Uterus (tissue), 4 donors: ENCODE data around the gene SHQ1. TPM values are rescaled to one million over a fixed set of nuclear protein-coding genes. Genes with fewer than 3 reads are reported as not detected.
A peak's percentile ranks its signal among the peaks of the same experiment; 100 is the strongest.

Experiments
- DNase-seq, 2 donors: peaks; one replicate each; pipeline ENCODE4 v3.0.0-alpha.2; 2019 to 2020
- H3K27ac ChIP-seq, 2 donors: fragments of 200-600 bp; sonication (generic); 1 replicate in 1 of 2; 2 replicates in 1 of 2; pipeline ENCODE4 v1.5.1; 2016 to 2018
- H3K27me3 ChIP-seq, 2 donors: fragments of 200-600 bp; sonication (generic); one replicate each; pipeline ENCODE4 v1.5.1; 2018 to 2019; ENCODE audit warnings: control low read depth in 1 of 2
- H3K36me3 ChIP-seq, 2 donors: fragments of 200-600 bp; sonication (generic); one replicate each; pipeline ENCODE4 v1.5.1; 2019; ENCODE audit warnings: control low read depth in 1 of 2
- H3K4me1 ChIP-seq, 2 donors: fragments of 200-600 bp; sonication (generic); one replicate each; pipeline ENCODE4 v1.5.1; 2018 to 2019; ENCODE audit warnings: control low read depth in 1 of 2
- H3K4me3 ChIP-seq, 2 donors: fragments of 200-600 bp; sonication (generic); 1 replicate in 1 of 2; 2 replicates in 1 of 2; pipeline ENCODE4 v1.5.1; 2018 to 2019; ENCODE audit warnings: mild to moderate bottlenecking in 1 of 2
- H3K9me3 ChIP-seq, 2 donors: fragments of 200-600 bp; sonication (generic); one replicate each; pipeline ENCODE4 v1.5.1; 2019; ENCODE audit warnings: control low read depth in 1 of 2
- POLR2A ChIP-seq, 2 donors: fragments of 450-650 bp; IDR thresholded peaks; one replicate each; pipeline ENCODE4 v1.6.1; 2016; ENCODE audit warnings: antibody characterized with exemption in 2 of 2, mild to moderate bottlenecking in 1 of 2, moderate library complexity in 1 of 2
- intact Hi-C: fragments of 100-400 bp; cut with DNase I; formaldehyde crosslinking; loops from one replicate; pipeline ENCODE4 v1.15.1; 2023; ENCODE audit warnings: low total_unique reads
- total RNA-seq, 4 donors: library from RNA; depleted of rRNA in 3 of 4; stranded (reverse); fragments of >200 nt in 3 of 4; gene quantifications; one replicate each; pipeline versions ENCODE4 v1.1.0 to v1.2.4, GENCODE V29; 2014 to 2023
- TF ChIP-seq, protein P1 (sequence below), 4 experiments: fragments of 200-600 bp in 2 of 4; fragments of 450-650 bp in 2 of 4; sonication (generic) in 2 of 4; IDR thresholded peaks; one replicate each; pipeline ENCODE4 v1.5.1; 2016 to 2019; ENCODE audit warnings: antibody characterized with exemption in 4 of 4, mild to moderate bottlenecking in 2 of 4, moderate library complexity in 1 of 4
- donor health status: DM: yes; HTN: yes; CAD: no.

SHQ1 gene
- total RNA-seq, 4 donors from 2014 or later, result 8.2 to 30.9 (median 19.2) TPM

DNA sequence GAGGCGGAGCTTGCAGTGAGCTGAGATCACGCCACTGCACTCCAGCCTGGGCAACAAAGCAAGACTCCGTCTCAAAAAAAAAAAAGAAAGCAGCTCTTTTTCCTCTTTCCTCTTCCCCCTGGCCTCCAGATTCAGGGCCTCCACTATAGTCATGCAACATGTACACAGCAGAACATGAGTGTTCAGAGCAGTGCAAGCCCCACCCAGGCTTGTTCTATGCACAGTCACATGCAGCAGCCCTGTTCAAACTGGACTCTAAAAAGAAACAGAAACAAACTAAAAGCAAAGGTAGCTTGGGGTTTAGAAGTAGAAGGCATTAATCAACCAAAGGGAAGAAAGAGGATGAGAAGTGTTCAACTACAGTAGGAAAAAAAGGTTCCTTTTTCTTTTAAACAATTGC is 11.8 kb downstream of the SHQ1 start:
- no peak for DNase-seq
- intact Hi-C loops, result no loop called here
- Histone ChIP-seq H3K4me3 (no peak overlapping the region), H3K36me3 (no peaks in the 10 kb centered on the region), H3K27me3 (no peaks in the 10 kb centered on the region), H3K27ac (no peak overlapping the region), H3K9me3 (no peaks in the 10 kb centered on the region), H3K4me1 (no peaks in the 10 kb centered on the region)
- TF ChIP-seq, protein P1, sequence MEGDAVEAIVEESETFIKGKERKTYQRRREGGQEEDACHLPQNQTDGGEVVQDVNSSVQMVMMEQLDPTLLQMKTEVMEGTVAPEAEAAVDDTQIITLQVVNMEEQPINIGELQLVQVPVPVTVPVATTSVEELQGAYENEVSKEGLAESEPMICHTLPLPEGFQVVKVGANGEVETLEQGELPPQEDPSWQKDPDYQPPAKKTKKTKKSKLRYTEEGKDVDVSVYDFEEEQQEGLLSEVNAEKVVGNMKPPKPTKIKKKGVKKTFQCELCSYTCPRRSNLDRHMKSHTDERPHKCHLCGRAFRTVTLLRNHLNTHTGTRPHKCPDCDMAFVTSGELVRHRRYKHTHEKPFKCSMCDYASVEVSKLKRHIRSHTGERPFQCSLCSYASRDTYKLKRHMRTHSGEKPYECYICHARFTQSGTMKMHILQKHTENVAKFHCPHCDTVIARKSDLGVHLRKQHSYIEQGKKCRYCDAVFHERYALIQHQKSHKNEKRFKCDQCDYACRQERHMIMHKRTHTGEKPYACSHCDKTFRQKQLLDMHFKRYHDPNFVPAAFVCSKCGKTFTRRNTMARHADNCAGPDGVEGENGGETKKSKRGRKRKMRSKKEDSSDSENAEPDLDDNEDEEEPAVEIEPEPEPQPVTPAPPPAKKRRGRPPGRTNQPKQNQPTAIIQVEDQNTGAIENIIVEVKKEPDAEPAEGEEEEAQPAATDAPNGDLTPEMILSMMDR (IDR thresholded peaks at IDR 0.05), result no peak
- no peak for TF ChIP-seq POLR2A (IDR thresholded peaks at IDR 0.05)

DNA sequence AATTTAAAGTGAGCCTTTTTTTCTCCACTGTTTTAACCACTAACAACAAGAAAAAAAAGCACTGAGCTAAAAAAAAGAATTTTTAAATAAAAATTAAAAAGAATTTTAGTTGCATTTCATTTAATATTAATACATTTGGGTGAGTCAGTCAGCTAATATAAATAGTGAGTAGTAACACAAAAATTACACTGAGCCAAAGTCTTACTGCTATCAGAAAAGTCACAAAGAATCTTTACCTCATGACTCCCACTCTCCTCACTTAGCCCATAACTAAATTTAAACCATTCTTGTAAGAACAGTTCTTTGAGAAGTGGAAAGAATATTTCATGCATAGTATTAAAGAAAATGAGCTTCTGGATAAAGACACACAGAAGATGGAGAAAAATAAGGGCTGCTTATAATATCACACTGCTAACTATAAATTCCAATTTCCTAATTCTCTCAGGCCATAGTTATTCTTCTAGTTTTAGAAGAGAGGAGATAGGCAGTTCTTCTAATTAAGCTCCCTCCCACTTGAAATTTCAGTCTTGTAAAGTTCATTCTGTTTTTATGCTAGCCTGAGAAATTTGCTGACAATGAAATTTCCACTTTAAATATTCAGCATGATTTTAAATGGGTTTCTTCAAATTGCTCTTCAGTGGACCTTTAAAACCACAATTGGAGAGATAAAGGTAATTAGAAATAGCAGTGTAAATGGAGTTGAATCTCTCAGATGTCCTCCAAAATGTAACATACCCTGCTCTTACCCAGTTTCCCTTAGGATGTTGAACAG is 17.6 kb downstream of the SHQ1 start:
- H3K4me1 ChIP-seq, result no peaks in the 10 kb centered on the region
- TF ChIP-seq, protein P1 (IDR thresholded peaks at IDR 0.05), result no peak
- no peak for TF ChIP-seq POLR2A (IDR thresholded peaks at IDR 0.05)
- H3K4me3 ChIP-seq, result no peak overlapping the region
- H3K36me3 ChIP-seq, result no peaks in the 10 kb centered on the region
- no peaks in the 10 kb centered on the region for H3K27me3 ChIP-seq
- no peak overlapping the region for H3K27ac ChIP-seq
- H3K9me3 ChIP-seq, result no peaks in the 10 kb centered on the region
- intact Hi-C loops, result no loop called here
- DNase-seq, result no peak

DNA sequence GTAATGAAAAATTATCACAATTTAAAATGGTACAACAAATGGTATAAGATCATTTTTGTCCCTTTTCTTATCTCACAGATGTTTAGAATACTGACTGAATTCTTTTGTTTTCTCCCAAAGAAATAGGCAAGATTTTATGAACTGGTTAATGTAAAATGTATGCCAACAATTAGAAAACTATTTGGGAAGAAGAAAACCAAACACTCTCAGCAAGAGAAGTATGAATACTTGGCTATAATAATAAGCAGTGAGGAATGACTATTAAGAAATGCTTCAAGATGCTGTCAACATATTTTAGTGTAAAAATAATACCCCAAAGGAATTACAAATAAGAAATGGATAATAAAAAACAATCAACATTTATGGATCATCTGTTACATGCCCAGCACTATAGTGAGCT is 18.5 kb downstream of the SHQ1 start:
- DNase-seq, result no peak
- Histone ChIP-seq H3K4me3 (no peak overlapping the region), H3K27ac (no peak overlapping the region), H3K27me3 (no peaks in the 10 kb centered on the region), H3K9me3 (no peaks in the 10 kb centered on the region), H3K36me3 (no peaks in the 10 kb centered on the region), H3K4me1 (no peaks in the 10 kb centered on the region)
- no peak for TF ChIP-seq POLR2A (IDR thresholded peaks at IDR 0.05)
- TF ChIP-seq, protein P1 (IDR thresholded peaks at IDR 0.05), result no peak
- intact Hi-C loops, result loop anchor here (10.0 kb wide), 1 partner anchor 955 kb away; no protein-coding TSS in a partner anchor

DNA sequence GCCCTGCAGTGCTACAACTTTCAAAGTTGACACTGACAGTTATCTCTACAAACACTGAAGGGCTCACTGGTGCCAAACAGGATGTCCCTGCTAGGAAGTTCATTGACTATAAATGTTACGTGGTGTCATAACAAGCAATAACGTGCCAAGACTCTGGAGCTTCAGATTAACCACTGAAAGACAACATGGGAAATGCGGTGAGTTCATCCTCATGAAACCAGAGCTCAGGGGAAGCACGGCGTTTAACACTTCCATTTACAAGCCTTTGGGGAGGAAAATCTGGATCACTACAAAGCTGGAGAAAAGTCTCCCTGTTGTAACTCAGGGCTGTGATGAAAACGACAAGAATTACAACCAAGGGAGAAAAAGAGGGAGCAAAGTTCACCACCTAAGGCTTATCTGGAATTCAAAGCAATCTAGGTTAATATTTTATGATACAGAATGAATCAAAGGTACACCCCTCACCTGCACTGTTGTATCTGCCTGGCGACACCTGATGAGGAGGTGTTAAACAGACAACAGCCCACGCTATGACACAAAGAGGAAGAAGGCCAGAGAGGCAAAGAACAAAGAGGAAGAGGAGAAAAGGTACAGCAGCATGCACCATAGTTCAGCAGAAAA is 27.0 kb downstream of the SHQ1 start:
- Histone ChIP-seq H3K27me3 (no peaks in the 10 kb centered on the region), H3K4me1 (peaks cover 0 to 9% of the 10 kb centered on the region in 2 donors), H3K4me3 (no peak overlapping the region), H3K36me3 (no peaks in the 10 kb centered on the region), H3K9me3 (no peaks in the 10 kb centered on the region), H3K27ac (no peak overlapping the region)
- DNase-seq, result peak in 1 of 2 donors; percentile 16
- TF ChIP-seq, protein P1 (IDR thresholded peaks at IDR 0.05), result no peak
- TF ChIP-seq POLR2A (IDR thresholded peaks at IDR 0.05), result no peak
- intact Hi-C loops, result loop anchor here (10.0 kb wide), 1 partner anchor 946 kb away; no protein-coding TSS in a partner anchor

DNA sequence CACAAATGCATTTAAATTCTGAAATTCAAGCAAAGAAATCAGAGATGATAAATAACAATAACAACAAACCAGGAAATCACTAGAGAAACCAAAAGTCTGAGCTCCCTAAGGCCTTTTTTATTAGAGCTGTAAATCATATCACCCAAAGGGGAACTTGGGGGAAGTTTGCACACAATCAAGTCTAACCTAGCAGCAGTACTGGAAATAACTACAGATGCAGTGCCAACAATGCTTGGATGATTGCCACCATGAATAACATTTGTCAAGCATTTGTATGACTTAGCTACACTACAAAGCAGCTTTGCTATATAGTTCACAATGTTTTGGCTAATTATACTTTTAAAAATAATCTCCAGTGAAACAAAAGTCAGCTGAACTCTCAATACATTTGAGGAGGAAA is 27.8 kb downstream of the SHQ1 start:
- H3K4me3 ChIP-seq, result no peak overlapping the region
- peak overlapping the region in 1 of 2 donors; percentile 42 for H3K27ac ChIP-seq
- no peaks in the 10 kb centered on the region for H3K36me3 ChIP-seq
- peak in 1 of 2 donors; percentile 71 for DNase-seq
- intact Hi-C loops, result loop anchor here (10.0 kb wide), 1 partner anchor 946 kb away; no protein-coding TSS in a partner anchor
- TF ChIP-seq, protein P1 (IDR thresholded peaks at IDR 0.05), result no peak
- no peaks in the 10 kb centered on the region for H3K9me3 ChIP-seq
- H3K4me1 ChIP-seq, result peaks cover 0 to 9% of the 10 kb centered on the region in 2 donors
- H3K27me3 ChIP-seq, result no peaks in the 10 kb centered on the region
